Heart right ventricle (tissue), 16 donors: Measurements from ENCODE around the gene RTL10. TPM values are rescaled to one million over a fixed set of nuclear protein-coding genes. Genes with fewer than 3 reads are reported as not detected.

ENCODE experiments used
- ATAC-seq, 8 donors: fragments of 200-7000 bp; cut with Tn5 transposase; one replicate each; pipeline ENCODE4 v1.9.1; 2020; ENCODE audit warnings: mild to moderate bottlenecking in 8 of 8, moderate library complexity in 8 of 8, moderate number of reproducible peaks in 1 of 8
- DNase-seq, 2 donors: peaks; one replicate each; pipeline ENCODE4 v3.0.0-alpha.2; 2020
- H3K27ac ChIP-seq, 10 donors: fragments of 200-600 bp; sonication (generic) in 2 of 10; one replicate each; pipeline versions ENCODE4 v1.5.0 to v1.8.0; 2020 to 2022; ENCODE audit warnings: mild to moderate bottlenecking in 3 of 10
- H3K27me3 ChIP-seq, 7 donors: fragments of 200-600 bp; one replicate each; pipeline ENCODE4 v1.8.0; 2021 to 2022; ENCODE audit warnings: mild to moderate bottlenecking in 2 of 7
- H3K36me3 ChIP-seq, 9 donors: fragments of 200-600 bp; sonication (generic) in 1 of 9; one replicate each; pipeline versions ENCODE4 v1.5.0 to v1.8.0; 2020 to 2022; ENCODE audit warnings: mild to moderate bottlenecking in 2 of 9
- H3K4me1 ChIP-seq, 9 donors: fragments of 200-600 bp; sonication (generic) in 1 of 9; one replicate each; pipeline versions ENCODE4 v1.5.0 to v1.8.0; 2020 to 2022; ENCODE audit warnings: mild to moderate bottlenecking in 4 of 9
- H3K4me3 ChIP-seq, 10 donors: fragments of 200-600 bp; sonication (generic) in 2 of 10; one replicate each; pipeline versions ENCODE4 v1.5.0 to v1.8.0; 2020 to 2022; ENCODE audit warnings: mild to moderate bottlenecking in 7 of 10, moderate library complexity in 2 of 10
- H3K9me3 ChIP-seq, 11 donors: fragments of 200-600 bp in 10 of 11; sonication (generic) in 2 of 11; one replicate each; pipeline versions ENCODE4 v1.5.0 to v1.8.0; 2013 to 2022; ENCODE audit warnings: mild to moderate bottlenecking in 2 of 11, control low read depth in 1 of 11, moderate library complexity in 1 of 11
- CTCF ChIP-seq, 9 donors: fragments of 200-600 bp; sonication (generic) in 2 of 9; IDR thresholded peaks; one replicate each; pipeline versions ENCODE4 v1.5.0 to v1.8.0; 2021 to 2022; ENCODE audit warnings: antibody characterized with exemption in 9 of 9, mild to moderate bottlenecking in 5 of 9, moderate library complexity in 1 of 9
- WGBS, 2 donors: extraction: QIAGEN DNeasy Blood & Tissue Kit; methylation state at CpG; one replicate each; pipeline ENCODE4 v1.1.7; 2013; ENCODE audit warnings: inconsistent platforms in 1 of 2; 5-methylcytosine and 5-hydroxymethylcytosine counted together
- intact Hi-C, 10 donors: fragments of 100-400 bp; cut with DNase I; formaldehyde crosslinking; loops; one replicate each; pipeline versions ENCODE4 v1.11.1 to v1.14.2; 2022
- polyA plus RNA-seq, 2 donors: library from polyadenylated mRNA; stranded (reverse); fragments of 200-250 nt; gene quantifications; one replicate each; pipeline ENCODE4 v1.2.3, GENCODE V29; 2013
- total RNA-seq, 10 donors: library from RNA; stranded (reverse); fragmentation: NEBNext Ultra II Directional in 3 of 10; extraction: Animal tissue kit (Norgen Biotek cat#: 25700) in 3 of 10; gene quantifications; one replicate each; pipeline versions ENCODE4 v1.2.1 to v1.2.4, GENCODE V29; 2021 to 2023
- donor health status: Arrhythmogenic right ventricular cardiomyopathy.
- donor health status: ischemic (EF 13 %, LVEDD 7.1; RV severe dilation, severe dysfunction).
- donor health status: healthy with polysubstance abuse.
- donor health status: DM: no; HTN: yes; CAD: no.
- donor health status: DM: no; HTN: no; CAD: no.
- donor health status: ischemic (EF 25% LVEDD 6.9; RV normal size, moderate dysfunction).
- donor health status: ischemic (EF 25% LVEDD 5.7; RV mildly dilated, moderate dysfunction).
- donor health status: healthy.
- donor health status: DM: yes; HTN: yes; CAD: no.
- donor health status: Ischemic cardiomyopathy.
- donor health status: ischemic (EF 35%, LVEDD 5.7; RV mildly dilated, moderate dysfunction).
- donor health status: nonischemic (EF 11% LVEDD 7.7; RV severe dilation, severe dysfunction).
- donor health status: DM: yes; HTN: yes; CAD: no.
- donor health status: PGD.
- donor health status: ischemic (EF 29% LVEDD 5.4; RV normal size, mild dysfunction).
- donor health status: nonischemic (EF 23%, LVEDD 6.1; RV moderate dilation, normal function).

RTL10 gene
- total and polyA plus RNA-seq, 12 donors = 4.0 to 12.0 (median 7.1) TPM

GRCh38 chr22:19831016-19831415 is 23.7 kb downstream of the RTL10 start:
- Histone ChIP-seq H3K4me1 (no peaks in the 10 kb centered on the region), H3K4me3 (no peak overlapping the region), H3K9me3 (no peaks in the 10 kb centered on the region), H3K27me3 (no peaks in the 10 kb centered on the region), H3K27ac (no peak overlapping the region), H3K36me3 (no peaks in the 10 kb centered on the region)
- no peak for ATAC-seq
- intact Hi-C loops = loop anchor here in 1 of 10 donors (5.0 kb wide), 1 partner anchor 41 kb away; no protein-coding TSS in a partner anchor
- no peak for TF ChIP-seq CTCF (IDR thresholded peaks at IDR 0.05)
- DNase-seq = no peak
- WGBS, 2 donors = 95 to 98% methylated on average over 6 of the region's 6 CpGs

- no peak for ATAC-seq
These were observed 26.7 kb downstream of the RTL10 start for GRCh38 chr22:19828035-19828401.

GRCh38 chr22:19827341-19828034 is 27.2 kb downstream of the RTL10 start:
- intact Hi-C loops = no loop called here
- H3K4me1 ChIP-seq = no peaks in the 10 kb centered on the region
- DNase-seq = no peak
- H3K27me3 ChIP-seq = no peaks in the 10 kb centered on the region
- no peak overlapping the region for H3K4me3 ChIP-seq
- 85 to 91% methylated on average over 10 of the region's 10 CpGs for WGBS, 2 donors
- H3K9me3 ChIP-seq = no peaks in the 10 kb centered on the region
- no peak for ATAC-seq
- no peaks in the 10 kb centered on the region for H3K36me3 ChIP-seq
- no peak overlapping the region for H3K27ac ChIP-seq
- no peak for TF ChIP-seq CTCF (IDR thresholded peaks at IDR 0.05)

More at GRCh38 chr22:19828035-19828401, 26.7 kb downstream of the RTL10 start:
- H3K27ac ChIP-seq = no peak overlapping the region
- intact Hi-C loops = no loop called here
- no peak for TF ChIP-seq CTCF (IDR thresholded peaks at IDR 0.05)
- H3K9me3 ChIP-seq = no peaks in the 10 kb centered on the region
- no peaks in the 10 kb centered on the region for H3K36me3 ChIP-seq
- no peak for DNase-seq
- WGBS, 2 donors = 92 to 95% methylated on average over 2 of the region's 2 CpGs
- H3K4me3 ChIP-seq = no peak overlapping the region
- H3K4me1 ChIP-seq = no peaks in the 10 kb centered on the region
- no peaks in the 10 kb centered on the region for H3K27me3 ChIP-seq

- WGBS, 2 donors = 44 to 94% methylated on average over 2 of the region's 2 CpGs
- Histone ChIP-seq H3K9me3 (no peaks in the 10 kb centered on the region), H3K27ac (no peak overlapping the region), H3K4me3 (no peak overlapping the region), H3K4me1 (no peaks in the 10 kb centered on the region), H3K27me3 (no peaks in the 10 kb centered on the region), H3K36me3 (no peaks in the 10 kb centered on the region)
- intact Hi-C loops = no loop called here
- ATAC-seq (no peak), DNase-seq (no peak)
- TF ChIP-seq CTCF (IDR thresholded peaks at IDR 0.05) = no peak
These were observed 28.1 kb downstream of the RTL10 start for GRCh38 chr22:19826619-19826950.
